GM20000 (cell line): ENCODE data around the gene BCL2L13.

ENCODE experiments used
- DNase-seq: peaks from one replicate; pipeline ENCODE4 v3.0.0; 2012; ENCODE audit warnings: low spot score
- TF ChIP-seq, protein P1 (sequence below): IDR thresholded peaks from 2 replicates; pipeline ENCODE4 v1.5.1; 2012; ENCODE audit warnings: mild to moderate bottlenecking, control low read depth; ENCODE audit errors: extremely low read depth, missing control alignments

BCL2L13 gene

DNA sequence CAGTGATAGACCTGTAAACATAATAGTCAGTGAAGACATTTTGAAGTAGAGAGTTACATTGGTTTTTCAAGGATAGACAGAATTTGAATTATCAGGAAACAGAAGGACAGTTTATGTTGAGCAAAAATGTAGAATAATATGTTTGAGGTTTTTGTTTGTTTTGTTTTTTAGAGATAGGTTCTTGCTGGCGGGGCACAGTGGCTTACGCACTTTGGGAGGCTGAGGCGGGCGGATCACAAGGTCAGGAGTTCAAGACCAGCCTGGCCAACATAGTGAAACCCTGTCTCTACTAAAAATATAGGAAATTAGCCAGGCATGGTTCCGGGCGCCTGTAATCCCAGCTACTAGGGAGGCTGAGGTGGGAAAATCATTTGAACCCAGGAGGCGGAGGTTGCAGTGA is 35.6 kb downstream of the BCL2L13 start:
- no peak for DNase-seq
- TF ChIP-seq, protein P1, sequence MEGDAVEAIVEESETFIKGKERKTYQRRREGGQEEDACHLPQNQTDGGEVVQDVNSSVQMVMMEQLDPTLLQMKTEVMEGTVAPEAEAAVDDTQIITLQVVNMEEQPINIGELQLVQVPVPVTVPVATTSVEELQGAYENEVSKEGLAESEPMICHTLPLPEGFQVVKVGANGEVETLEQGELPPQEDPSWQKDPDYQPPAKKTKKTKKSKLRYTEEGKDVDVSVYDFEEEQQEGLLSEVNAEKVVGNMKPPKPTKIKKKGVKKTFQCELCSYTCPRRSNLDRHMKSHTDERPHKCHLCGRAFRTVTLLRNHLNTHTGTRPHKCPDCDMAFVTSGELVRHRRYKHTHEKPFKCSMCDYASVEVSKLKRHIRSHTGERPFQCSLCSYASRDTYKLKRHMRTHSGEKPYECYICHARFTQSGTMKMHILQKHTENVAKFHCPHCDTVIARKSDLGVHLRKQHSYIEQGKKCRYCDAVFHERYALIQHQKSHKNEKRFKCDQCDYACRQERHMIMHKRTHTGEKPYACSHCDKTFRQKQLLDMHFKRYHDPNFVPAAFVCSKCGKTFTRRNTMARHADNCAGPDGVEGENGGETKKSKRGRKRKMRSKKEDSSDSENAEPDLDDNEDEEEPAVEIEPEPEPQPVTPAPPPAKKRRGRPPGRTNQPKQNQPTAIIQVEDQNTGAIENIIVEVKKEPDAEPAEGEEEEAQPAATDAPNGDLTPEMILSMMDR = no peak

GRCh38 chr22:17675584-17675983 is 37.0 kb downstream of the BCL2L13 start:
- DNase-seq = no peak
- TF ChIP-seq, protein P1 = no peak

DNA sequence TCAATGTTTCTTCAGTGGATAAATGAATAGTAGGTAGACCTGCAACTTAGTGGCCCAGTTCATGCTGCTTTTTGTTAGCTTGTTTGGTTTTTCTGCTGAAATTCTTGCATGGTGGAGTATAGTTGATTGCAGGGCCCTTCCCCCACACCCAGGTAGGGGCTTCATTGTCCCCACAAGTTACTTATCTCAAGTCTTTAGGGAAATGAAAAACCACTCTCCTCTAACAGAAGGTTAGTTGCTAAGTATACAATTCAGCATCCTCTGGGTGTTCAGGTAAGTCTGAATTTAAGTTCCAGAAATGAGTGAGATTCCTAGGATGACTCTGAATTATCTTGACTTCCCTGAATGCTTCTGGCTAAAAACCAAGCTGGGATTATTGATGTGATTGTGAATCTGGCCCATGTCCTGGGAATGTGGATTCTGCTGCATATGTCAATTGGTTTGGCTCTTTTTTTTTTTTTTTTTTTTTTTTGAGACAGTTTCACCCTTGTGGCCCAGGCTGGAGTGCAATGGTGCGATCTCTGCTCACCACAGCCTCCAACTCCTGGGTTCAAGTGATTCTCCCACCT is 40.3 kb downstream of the BCL2L13 start:
- DNase-seq = no peak
- TF ChIP-seq, protein P1 = no peak

DNA sequence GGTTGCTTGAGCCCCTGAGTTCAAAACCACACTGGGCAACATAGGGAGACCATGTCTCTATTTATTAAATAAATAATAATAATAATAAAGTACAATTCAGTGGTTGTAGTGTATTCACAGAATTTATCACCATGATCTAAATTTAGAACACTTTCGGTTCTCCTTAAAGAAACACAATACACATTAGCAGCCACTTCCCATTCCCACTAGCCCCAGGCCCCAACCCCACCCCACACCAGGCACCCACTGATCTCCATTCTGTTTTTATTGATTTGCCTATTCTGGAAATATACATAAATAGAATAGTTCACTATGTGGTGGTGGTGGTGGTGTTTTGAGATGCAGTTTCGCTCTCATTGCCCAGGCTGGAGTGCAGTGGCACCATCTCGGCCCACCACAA is 45.7 kb downstream of the BCL2L13 start:
- TF ChIP-seq, protein P1 = no peak
- no peak for DNase-seq

- TF ChIP-seq, protein P1 = no peak
Observed at GRCh38 chr22:17692841-17693240, 54.3 kb downstream of the BCL2L13 start.

GRCh38 chr22:17694193-17694592 is 55.6 kb downstream of the BCL2L13 start:
- TF ChIP-seq, protein P1 = no peak
- DNase-seq = no peak

More at GRCh38 chr22:17692841-17693240, 54.3 kb downstream of the BCL2L13 start:
- DNase-seq = no peak

- TF ChIP-seq, protein P1 = no peak
- no peak for DNase-seq
Observed at GRCh38 chr22:17694752-17695151, 56.2 kb downstream of the BCL2L13 start.
